HepG2 (cell line): ENCODE measurements around the gene NRSN2. TPM values are rescaled to one million over a fixed set of nuclear protein-coding genes. Genes with fewer than 3 reads are reported as not detected.

ENCODE experiments used
- ADNP ChIP-seq: sonication (generic); formaldehyde crosslinking; IDR thresholded peaks from 2 replicates; pipeline ENCODE4 v1.4.0; 2020; ENCODE audit warnings: missing genetic modification reagents
- ATF7 ChIP-seq, 2 experiments: fragments of 450-650 bp in 1 of 2; sonication (generic) in 1 of 2; formaldehyde crosslinking in 1 of 2; IDR thresholded peaks; 2 replicates each; pipeline versions ENCODE4 v1.4.0 to v1.6.1; 2016 to 2020; ENCODE audit warnings: antibody characterized with exemption in 1 of 2, mild to moderate bottlenecking in 1 of 2, missing genetic modification reagents in 1 of 2
- BATF2 ChIP-seq: sonication (generic); formaldehyde crosslinking; IDR thresholded peaks from 2 replicates; pipeline ENCODE4 v1.8.0; 2022; ENCODE audit warnings: mild to moderate bottlenecking, missing genetic modification reagents, moderate library complexity
- CENPX ChIP-seq: sonication (generic); formaldehyde crosslinking; IDR thresholded peaks from 2 replicates; pipeline ENCODE4 v1.9.0; 2021; ENCODE audit warnings: mild to moderate bottlenecking, missing genetic modification reagents, moderate library complexity
- CTCF ChIP-seq: sonication (generic); formaldehyde crosslinking; IDR thresholded peaks from 2 replicates; pipeline ENCODE4 v1.5.0; 2020; ENCODE audit warnings: mild to moderate bottlenecking, missing genetic modification reagents, moderate library complexity
- FOXM1 ChIP-seq: sonication (generic); formaldehyde crosslinking; IDR thresholded peaks from 2 replicates; pipeline ENCODE4 v1.5.0; 2020; ENCODE audit warnings: missing genetic modification reagents
- GZF1 ChIP-seq: sonication (generic); formaldehyde crosslinking; IDR thresholded peaks from 2 replicates; pipeline ENCODE4 v1.5.1; 2020; ENCODE audit warnings: mild to moderate bottlenecking, missing genetic modification reagents
- JARID2 ChIP-seq: sonication (generic); formaldehyde crosslinking; IDR thresholded peaks from 2 replicates; pipeline ENCODE4 v1.8.1; 2023; ENCODE audit warnings: missing genetic modification reagents, inconsistent platforms; ENCODE audit not compliant: insufficient replicate concordance
- KLF12 ChIP-seq: sonication (generic); formaldehyde crosslinking; IDR thresholded peaks from 2 replicates; pipeline ENCODE4 v1.4.0; 2020; ENCODE audit warnings: missing genetic modification reagents, borderline replicate concordance
- MIXL1 ChIP-seq: IDR thresholded peaks from 2 replicates; pipeline ENCODE4 v1.6.1; 2016
- NFE2L2 ChIP-seq: fragments of 150-350 bp; IDR thresholded peaks from 2 replicates; pipeline ENCODE4 v1.6.1; 2014; ENCODE audit warnings: low read length
- PCBP2 ChIP-seq: fragments of 200-400 bp; formaldehyde crosslinking; optimal IDR thresholded peaks from 2 replicates; pipeline ENCODE3; 2018; ENCODE audit warnings: low read length, low read depth; ENCODE audit not compliant: poor library complexity, severe bottlenecking
- PHF20 ChIP-seq: sonication (generic); formaldehyde crosslinking; IDR thresholded peaks from 2 replicates; pipeline ENCODE4 v1.5.0; 2020; ENCODE audit warnings: mild to moderate bottlenecking, missing genetic modification reagents
- REST ChIP-seq, 2 experiments: IDR thresholded peaks; 2 replicates each; pipeline ENCODE4 v1.6.1; 2011 to 2012; ENCODE audit warnings: low read length in 2 of 2, borderline replicate concordance in 1 of 2, low read depth in 1 of 2, mild to moderate bottlenecking in 1 of 2, moderate library complexity in 1 of 2
- SRSF4 ChIP-seq: fragments of 200-400 bp; formaldehyde crosslinking; IDR thresholded peaks from one replicate; pipeline ENCODE4 v1.6.1; 2018; ENCODE audit warnings: mild to moderate bottlenecking, low read depth, low read length, moderate library complexity; ENCODE audit not compliant: poor library complexity, severe bottlenecking
- ZBTB42 ChIP-seq: sonication (generic); formaldehyde crosslinking; IDR thresholded peaks from 2 replicates; pipeline ENCODE4 v1.5.0; 2020; ENCODE audit warnings: mild to moderate bottlenecking, missing genetic modification reagents
- ZNF124 ChIP-seq: sonication (generic); formaldehyde crosslinking; IDR thresholded peaks from 2 replicates; pipeline ENCODE4 v1.4.0; 2020; ENCODE audit warnings: missing genetic modification reagents
- ZNF143 ChIP-seq: sonication (generic); formaldehyde crosslinking; IDR thresholded peaks from 2 replicates; pipeline ENCODE4 v1.4.0; 2020; ENCODE audit warnings: missing genetic modification reagents
- ZNF160 ChIP-seq: sonication (generic); formaldehyde crosslinking; IDR thresholded peaks from 2 replicates; pipeline ENCODE4 v1.8.0; 2022; ENCODE audit warnings: mild to moderate bottlenecking, inconsistent platforms, missing genetic modification reagents
- ZNF331 ChIP-seq: sonication (generic); formaldehyde crosslinking; IDR thresholded peaks from 2 replicates; pipeline ENCODE4 v1.4.0; 2020; ENCODE audit warnings: missing genetic modification reagents
- ZNF354B ChIP-seq: sonication (generic); formaldehyde crosslinking; IDR thresholded peaks from 2 replicates; pipeline ENCODE4 v1.8.0; 2022; ENCODE audit warnings: mild to moderate bottlenecking, missing genetic modification reagents
- ZNF672 ChIP-seq: sonication (generic); formaldehyde crosslinking; IDR thresholded peaks from 2 replicates; pipeline ENCODE4 v1.8.1; 2022; ENCODE audit warnings: missing genetic modification reagents
- ZNF713 ChIP-seq: sonication (generic); formaldehyde crosslinking; IDR thresholded peaks from 2 replicates; pipeline ENCODE4 v1.4.0; 2020; ENCODE audit warnings: mild to moderate bottlenecking, missing genetic modification reagents
- ZNF772 ChIP-seq: sonication (generic); formaldehyde crosslinking; IDR thresholded peaks from 2 replicates; pipeline ENCODE4 v1.5.0; 2020; ENCODE audit warnings: mild to moderate bottlenecking, missing genetic modification reagents
- ZZZ3 ChIP-seq: sonication (generic); formaldehyde crosslinking; IDR thresholded peaks from 2 replicates; pipeline ENCODE4 v1.4.0; 2020; ENCODE audit warnings: missing genetic modification reagents, mild to moderate bottlenecking, borderline replicate concordance
- polyA plus RNA-seq, 8 experiments: library from polyadenylated mRNA; depleted of rRNA in 3 of 8; stranded (reverse) in 7 of 8; unstranded in 1 of 8; fragments of >200 nt; fragmentation: Illumina TruSeq in 4 of 8; extraction: Trizol in 4 of 8; gene quantifications; 2 replicates each; pipeline versions ENCODE4 v1.2.1 to v1.2.3, GENCODE V29; 2011 to 2016; ENCODE audit warnings: low read depth in 4 of 8, missing spikeins in 1 of 8, mixed read lengths in 1 of 8; ENCODE audit not compliant: insufficient read depth in 1 of 8
- total RNA-seq, 5 experiments: library from RNA; depleted of rRNA; stranded (reverse); fragments of >200 nt; fragmentation: Illumina TruSeq; extraction: Trizol; gene quantifications; 2 replicates each; pipeline ENCODE4 v1.2.3, GENCODE V29; 2016; ENCODE audit warnings: low read depth in 1 of 5

Gene NRSN2
- total and polyA plus RNA-seq, 2 of the 13 experiments (the other 11 are each of a cell fraction or from before 2014, with no cell fraction given) = 32.3 to 49.4 TPM

- TF ChIP-seq PCBP2 (peak; percentile 33), ZNF354B (CRISPR knock-in tag) (peak; percentile 60; the same call in 1 of the 2 replicates), PHF20 (CRISPR knock-in tag) (no peak), CTCF (CRISPR knock-in tag) (0 out of 2 replicates have a peak, but pooled peaks have one; percentile 3), JARID2 (CRISPR knock-in tag) (no peak), ZNF143 (CRISPR knock-in tag) (no peak), ZZZ3 (CRISPR knock-in tag) (no peak), ATF7 (IDR thresholded peaks at IDR 0.05) (no peak), ATF7 (CRISPR knock-in tag; IDR thresholded peaks at IDR 0.05) (no peak), ZNF331 (CRISPR knock-in tag) (peak; percentile 60; the same call in 1 of the 2 replicates), GZF1 (peak; percentile 30; the same call in 1 of the 2 replicates), ZNF772 (CRISPR knock-in tag) (peak; percentile 66; the same call in 1 of the 2 replicates), SRSF4 (no peak), FOXM1 (peak; percentile 7; the same call in 1 of the 2 replicates), ZNF160 (CRISPR knock-in tag) (peak; percentile 73; the same call in 1 of the 2 replicates), BATF2 (CRISPR knock-in tag) (0 out of 2 replicates have a peak, but pooled peaks have one; percentile 64), ZNF124 (0 out of 2 replicates have a peak, but pooled peaks have one; percentile 27), ZNF713 (CRISPR knock-in tag) (no peak), ZBTB42 (CRISPR knock-in tag) (no peak), CENPX (CRISPR knock-in tag) (no peak), REST (IDR thresholded peaks at IDR 0.05; ENCODE audit: borderline replicate concordance in 1 of 2, low read depth in 1 of 2, low read length in 2 of 2) (no peak), ZNF672 (CRISPR knock-in tag) (no peak), KLF12 (no peak), ADNP (CRISPR knock-in tag) (no peak), NFE2L2 (no peak), MIXL1 (CRISPR knock-in tag) (0 out of 2 replicates have a peak, but pooled peaks have one; percentile 2)
Observed at GRCh38 chr20:309841-310644, 36.9 kb upstream of the NRSN2 start (continued).
